NT2/D1 (cell line): ENCODE measurements around the gene TPP1.

Source experiments
- SUZ12 ChIP-seq: IDR thresholded peaks from 2 replicates; pipeline ENCODE4 v1.6.1; 2011; ENCODE audit not compliant: insufficient read length, insufficient read depth; ENCODE audit errors: extremely low read depth
- ZNF274 ChIP-seq: IDR thresholded peaks from 2 replicates; pipeline ENCODE4 v1.6.1; 2011; ENCODE audit warnings: mild to moderate bottlenecking, low read depth, low read length

DNA sequence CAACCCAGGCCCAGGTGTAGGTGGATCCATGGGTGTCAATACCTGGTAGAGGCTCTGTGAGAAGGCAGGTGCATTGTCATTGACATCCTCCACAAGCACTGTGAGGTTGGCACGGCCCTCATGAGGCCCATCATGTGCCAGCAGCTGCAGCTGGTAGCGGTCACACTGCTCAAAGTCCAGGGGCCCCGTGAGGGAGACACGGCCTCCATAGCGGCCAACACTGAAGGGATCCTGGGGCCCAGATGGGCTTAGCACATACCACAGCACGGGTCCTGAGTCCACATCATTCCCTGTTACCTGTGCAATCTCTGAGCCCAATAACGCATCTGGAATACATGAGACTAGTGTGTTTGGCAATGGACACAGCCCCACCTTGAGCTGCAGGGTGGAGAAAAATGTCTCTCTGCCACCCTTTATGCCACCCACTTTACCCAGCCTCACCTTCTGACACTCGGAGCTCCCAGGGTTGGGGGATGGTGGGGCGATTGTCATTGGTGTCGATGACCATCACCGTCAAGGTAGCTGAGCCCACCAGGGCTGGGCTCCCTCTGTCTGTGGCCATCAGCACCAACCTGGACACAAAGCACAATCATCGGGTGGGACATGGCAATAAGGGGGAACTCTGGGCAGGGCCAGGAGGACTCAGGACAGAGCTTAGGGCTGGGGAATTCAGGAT, 6.1 kb upstream of the TPP1 start:
- TF ChIP-seq ZNF274 (no peak), SUZ12 (no peak)
